K562 (cell line): ENCODE results near the gene HMGN2. TPM values are rescaled to one million over a fixed set of nuclear protein-coding genes. Genes with fewer than 3 reads are reported as not detected.
A peak's percentile ranks its signal among the peaks of the same experiment; 100 is the strongest.

ENCODE experiments used
- BMI1 ChIP-seq: fragments of 150-350 bp; IDR thresholded peaks from 2 replicates; pipeline ENCODE4 v1.6.1; 2014; ENCODE audit warnings: low read length
- BRF1 ChIP-seq: IDR thresholded peaks from 3 replicates; pipeline ENCODE4 v1.6.1; 2011; ENCODE audit warnings: borderline replicate concordance, mild to moderate bottlenecking; ENCODE audit not compliant: insufficient read length; ENCODE audit errors: extremely low read depth
- CBFA2T3 ChIP-seq: fragments of 450-650 bp; IDR thresholded peaks from 2 replicates; pipeline ENCODE4 v1.6.1; 2017
- CBX1 ChIP-seq: sonication (generic); IDR thresholded peaks from 2 replicates; pipeline ENCODE4 v1.6.1; 2016; ENCODE audit warnings: antibody characterized with exemption, low read depth, mild to moderate bottlenecking
- HDAC3 ChIP-seq: fragments of 450-650 bp; IDR thresholded peaks from 2 replicates; pipeline ENCODE4 v1.6.1; 2018; ENCODE audit warnings: borderline replicate concordance, mild to moderate bottlenecking, moderate library complexity; ENCODE audit not compliant: partially characterized antibody
- HDAC8 ChIP-seq: fragments of 450-650 bp; IDR thresholded peaks from 2 replicates; pipeline ENCODE4 v1.6.1; 2016; ENCODE audit warnings: mild to moderate bottlenecking, missing genetic modification characterization, moderate library complexity, missing compliant biosample characterization
- IRF9 ChIP-seq: fragments of 450-650 bp; IDR thresholded peaks from 2 replicates; pipeline ENCODE4 v1.6.1; 2016; ENCODE audit warnings: missing biosample characterization, missing genetic modification characterization
- MECOM ChIP-seq: fragments of 250-450 bp; sonication (Bioruptor Pico); IDR thresholded peaks from 2 replicates; pipeline ENCODE4 v1.8.0; 2022; ENCODE audit warnings: inconsistent platforms
- NFYB ChIP-seq: IDR thresholded peaks from 2 replicates; pipeline ENCODE4 v1.6.1; 2011; ENCODE audit warnings: mild to moderate bottlenecking, moderate library complexity; ENCODE audit not compliant: insufficient read length; ENCODE audit errors: extremely low read depth
- PCBP2 ChIP-seq: fragments of 200-400 bp; formaldehyde crosslinking; IDR thresholded peaks from 2 replicates; pipeline ENCODE4 v1.6.1; 2018; ENCODE audit warnings: low read length, low read depth, mild to moderate bottlenecking, moderate library complexity; ENCODE audit not compliant: poor library complexity, severe bottlenecking
- RBBP5 ChIP-seq: fragments of 200-600 bp; sonication (generic); IDR thresholded peaks from 2 replicates; pipeline ENCODE4 v1.6.1; 2012; ENCODE audit warnings: borderline replicate concordance, mild to moderate bottlenecking, low read length, control low read depth, inconsistent platforms; ENCODE audit not compliant: insufficient read depth, poor library complexity, severe bottlenecking
- SAP30 ChIP-seq: fragments of 200-600 bp; sonication (generic); IDR thresholded peaks from 2 replicates; pipeline ENCODE4 v1.6.1; 2012; ENCODE audit warnings: borderline replicate concordance, low read depth, mild to moderate bottlenecking, moderate library complexity, low read length, control low read depth, inconsistent platforms; ENCODE audit not compliant: insufficient read depth, poor library complexity, severe bottlenecking
- TAL1 ChIP-seq: fragments of 450-650 bp; IDR thresholded peaks from 2 replicates; pipeline ENCODE4 v1.6.1; 2016; ENCODE audit warnings: mild to moderate bottlenecking
- ZNF224 ChIP-seq: sonication (generic); formaldehyde crosslinking; IDR thresholded peaks from 2 replicates; pipeline ENCODE4 v1.8.0; 2022; ENCODE audit warnings: mild to moderate bottlenecking, missing genetic modification reagents
- ZNF239 ChIP-seq: fragments of 250-450 bp; sonication (Bioruptor Pico); IDR thresholded peaks from 2 replicates; pipeline ENCODE4 v1.4.0; 2020; ENCODE audit warnings: mild to moderate bottlenecking
- polyA plus RNA-seq, 8 experiments: library from polyadenylated mRNA; depleted of rRNA in 4 of 8; stranded (reverse) in 5 of 8; unstranded in 3 of 8; fragments of >200 nt; fragmentation: Nextera tagmentation in 2 of 8; fragmentation: Illumina TruSeq in 1 of 8; extraction: Ambion mirVana in 2 of 8; extraction: Trizol in 1 of 8; gene quantifications; 2 replicates each; pipeline versions ENCODE4 v1.2.1 to v1.2.3, GENCODE V29; 2011 to 2014; ENCODE audit warnings: inconsistent platforms in 1 of 8, missing spikeins in 1 of 8
- total RNA-seq, 7 experiments: library from RNA; depleted of rRNA in 6 of 7; stranded (reverse); fragments of >200 nt in 6 of 7; fragmentation: Illumina TruSeq in 2 of 7; extraction: Trizol in 2 of 7; gene quantifications; 2 replicates each; pipeline versions ENCODE4 v1.2.1 to v1.2.3, GENCODE V29; 2011 to 2021; ENCODE audit warnings: low replicate concordance in 1 of 7
- TF ChIP-seq, protein P1 (sequence below): sonication (generic); formaldehyde crosslinking; IDR thresholded peaks from 2 replicates; pipeline ENCODE4 v1.8.1; 2023; ENCODE audit warnings: mild to moderate bottlenecking, missing genetic modification reagents, moderate library complexity
- TF ChIP-seq, protein P2 (sequence below), 2 experiments: fragments of 450-650 bp; IDR thresholded peaks; 2 replicates each; pipeline ENCODE4 v1.6.1; 2016; ENCODE audit warnings: mild to moderate bottlenecking in 2 of 2, borderline replicate concordance in 1 of 2, low read depth in 1 of 2, moderate library complexity in 1 of 2

HMGN2 gene
- total and polyA plus RNA-seq, 9 of the 15 experiments (the other 6 are each of a cell fraction or from before 2014, with no cell fraction given): 370 to 1,354 (median 965) TPM

DNA sequence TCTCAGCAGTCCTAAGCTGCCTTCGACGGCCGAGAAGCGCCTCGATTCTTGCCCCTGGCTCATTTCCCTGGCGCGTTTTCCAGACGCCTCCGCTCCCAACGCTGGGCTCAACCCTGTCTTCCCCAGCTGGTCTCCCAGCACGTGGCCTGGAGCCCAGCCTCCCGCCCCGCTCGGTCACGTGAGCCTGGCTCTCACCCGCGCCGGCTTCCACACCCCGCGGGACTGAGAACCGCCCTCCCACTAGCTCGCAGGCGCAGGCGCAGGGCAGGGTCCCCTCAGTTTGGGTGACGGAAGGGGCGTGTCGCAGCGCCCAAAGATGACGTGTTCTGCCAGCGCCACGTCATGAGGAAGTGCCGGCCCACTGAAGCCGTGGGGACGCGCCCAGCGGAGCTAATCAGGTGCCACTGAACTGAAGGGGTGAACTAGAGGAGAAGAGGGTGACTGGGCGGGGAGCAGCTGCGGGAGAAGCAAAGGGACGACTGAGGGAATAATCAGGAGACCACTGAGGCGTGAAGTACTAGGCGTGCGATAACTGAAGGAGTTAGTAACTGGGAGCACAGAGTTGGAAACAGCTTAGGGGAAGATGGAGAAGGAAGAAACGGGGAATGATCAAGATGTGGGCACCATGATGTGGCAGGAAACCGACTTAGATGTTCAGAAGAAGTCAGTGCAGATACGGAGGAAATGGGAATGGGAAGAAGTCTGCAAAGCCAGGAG, 40.1 kb upstream of the HMGN2 start, which contains the start of gene DHDDS (continued):
- TF ChIP-seq IRF9 (tag) (no peak), BRF1 (no peak), ZNF239 (no peak), NFYB (no peak), TAL1 (no peak), ZNF224 (CRISPR knock-in tag) (no peak), SAP30 (peak; percentile 97), CBX1 (peak; percentile 94), HDAC3 (no peak), MECOM (CRISPR knock-in tag) (no peak), PCBP2 (no peak), RBBP5 (peak; percentile 79), CBFA2T3 (peak; percentile 31; the same call in 1 of the 2 replicates), HDAC8 (tag) (peak; percentile 80; the same call in 1 of the 2 replicates), BMI1 (peak; percentile 25; the same call in 1 of the 2 replicates)
- TF ChIP-seq, protein P1, sequence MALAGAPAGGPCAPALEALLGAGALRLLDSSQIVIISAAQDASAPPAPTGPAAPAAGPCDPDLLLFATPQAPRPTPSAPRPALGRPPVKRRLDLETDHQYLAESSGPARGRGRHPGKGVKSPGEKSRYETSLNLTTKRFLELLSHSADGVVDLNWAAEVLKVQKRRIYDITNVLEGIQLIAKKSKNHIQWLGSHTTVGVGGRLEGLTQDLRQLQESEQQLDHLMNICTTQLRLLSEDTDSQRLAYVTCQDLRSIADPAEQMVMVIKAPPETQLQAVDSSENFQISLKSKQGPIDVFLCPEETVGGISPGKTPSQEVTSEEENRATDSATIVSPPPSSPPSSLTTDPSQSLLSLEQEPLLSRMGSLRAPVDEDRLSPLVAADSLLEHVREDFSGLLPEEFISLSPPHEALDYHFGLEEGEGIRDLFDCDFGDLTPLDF: peak; percentile 92
- TF ChIP-seq, protein P2, sequence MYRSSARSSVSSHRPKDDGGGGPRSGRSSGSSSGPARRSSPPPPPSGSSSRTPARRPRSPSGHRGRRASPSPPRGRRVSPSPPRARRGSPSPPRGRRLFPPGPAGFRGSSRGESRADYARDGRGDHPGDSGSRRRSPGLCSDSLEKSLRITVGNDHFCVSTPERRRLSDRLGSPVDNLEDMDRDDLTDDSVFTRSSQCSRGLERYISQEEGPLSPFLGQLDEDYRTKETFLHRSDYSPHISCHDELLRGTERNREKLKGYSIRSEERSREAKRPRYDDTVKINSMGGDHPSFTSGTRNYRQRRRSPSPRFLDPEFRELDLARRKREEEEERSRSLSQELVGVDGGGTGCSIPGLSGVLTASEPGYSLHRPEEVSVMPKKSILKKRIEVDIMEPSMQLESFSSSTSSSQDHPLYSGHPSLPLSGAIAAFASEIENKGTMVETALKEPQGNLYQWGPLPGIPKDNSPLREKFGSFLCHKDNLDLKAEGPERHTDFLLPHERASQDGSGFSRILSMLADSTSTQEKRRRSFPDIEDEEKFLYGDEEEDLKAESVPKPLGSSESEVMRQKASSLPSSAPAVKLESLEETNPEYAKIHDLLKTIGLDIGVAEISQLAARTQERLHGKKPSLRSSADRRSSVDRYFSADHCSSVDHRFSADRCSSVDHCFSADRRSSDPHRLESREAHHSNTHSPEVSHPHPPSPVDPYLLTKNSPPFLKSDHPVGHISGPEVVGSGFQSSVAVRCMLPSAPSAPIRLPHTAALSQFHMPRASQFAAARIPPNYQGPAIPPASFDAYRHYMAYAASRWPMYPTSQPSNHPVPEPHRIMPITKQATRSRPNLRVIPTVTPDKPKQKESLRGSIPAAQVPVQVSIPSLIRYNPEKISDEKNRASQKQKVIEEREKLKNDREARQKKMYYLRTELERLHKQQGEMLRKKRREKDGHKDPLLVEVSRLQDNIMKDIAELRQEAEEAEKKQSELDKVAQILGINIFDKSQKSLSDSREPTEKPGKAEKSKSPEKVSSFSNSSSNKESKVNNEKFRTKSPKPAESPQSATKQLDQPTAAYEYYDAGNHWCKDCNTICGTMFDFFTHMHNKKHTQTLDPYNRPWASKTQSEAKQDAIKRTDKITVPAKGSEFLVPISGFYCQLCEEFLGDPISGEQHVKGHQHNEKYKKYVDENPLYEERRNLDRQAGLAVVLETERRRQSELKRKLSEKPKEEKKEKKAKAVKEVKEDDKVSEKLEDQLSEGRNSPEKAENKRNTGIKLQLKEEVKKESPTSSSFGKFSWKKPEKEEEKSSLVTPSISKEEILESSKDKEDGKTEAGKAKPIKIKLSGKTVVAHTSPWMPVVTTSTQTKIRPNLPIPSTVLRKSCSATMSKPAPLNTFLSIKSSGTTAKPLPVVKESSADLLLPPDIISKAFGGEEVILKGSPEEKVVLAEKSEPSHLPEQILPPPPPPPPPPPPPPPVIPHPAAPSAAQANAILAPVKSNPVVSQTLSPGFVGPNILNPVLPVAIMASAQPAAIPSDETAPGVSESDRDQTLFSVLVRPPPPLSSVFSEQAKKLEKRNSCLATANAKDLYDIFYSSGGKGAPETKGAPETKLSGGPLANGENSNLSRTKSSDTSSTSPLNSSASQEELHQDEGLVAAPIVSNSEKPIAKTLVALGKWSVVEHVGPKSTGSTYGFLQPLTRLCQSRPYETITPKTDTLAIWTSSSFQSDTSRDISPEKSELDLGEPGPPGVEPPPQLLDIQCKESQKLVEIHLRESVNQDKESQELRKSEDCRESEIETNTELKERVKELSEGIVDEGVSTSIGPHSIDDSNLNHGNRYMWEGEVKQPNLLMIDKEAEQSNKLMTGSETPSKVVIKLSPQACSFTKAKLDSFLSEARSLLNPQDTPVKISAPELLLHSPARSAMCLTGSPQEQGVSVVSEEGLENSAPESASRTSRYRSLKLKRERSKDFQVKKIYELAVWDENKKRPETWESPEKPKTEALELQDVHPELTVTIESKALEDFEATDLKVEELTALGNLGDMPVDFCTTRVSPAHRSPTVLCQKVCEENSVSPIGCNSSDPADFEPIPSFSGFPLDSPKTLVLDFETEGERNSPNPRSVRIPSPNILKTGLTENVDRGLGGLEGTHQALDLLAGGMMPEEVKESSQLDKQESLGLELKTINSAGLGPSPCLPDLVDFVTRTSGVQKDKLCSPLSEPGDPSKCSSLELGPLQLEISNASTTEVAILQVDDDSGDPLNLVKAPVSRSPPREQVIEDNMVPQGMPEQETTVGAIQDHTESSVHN (IDR thresholded peaks at IDR 0.05; ENCODE audit: borderline replicate concordance in 1 of 2, low read depth in 1 of 2): peak in 1 of 2 experiments; percentile 59; a peak in 2 of 4 replicates
